Panc1 (cell line): ENCODE measurements around the gene OXCT2. TPM values are rescaled to one million over a fixed set of nuclear protein-coding genes. Genes with fewer than 3 reads are reported as not detected.

ENCODE experiments used
- ATAC-seq: fragments of 200-7000 bp; cut with Tn5 transposase; 2 replicates; pipeline ENCODE4 v1.9.1; 2020; ENCODE audit warnings: mild to moderate bottlenecking, moderate library complexity
- BruUV-seq: library from RNA; stranded (reverse); fragments of 400-500 nt; replicated peaks from 2 replicates; lab custom pipeline; 2021; lab: Mats Ljungman, UMichigan
- CTCF ChIA-PET: fragments of 300-600 bp; sonication (Branson Sonifier 250); formaldehyde crosslinking; loops from one replicate; lab custom pipeline; 2022; ENCODE audit warnings: antibody characterized with exemption; lab: Charles Lee
- POLR2A ChIA-PET: fragments of 300-600 bp; sonication (Branson Sonifier 250); formaldehyde crosslinking; loops from one replicate; lab custom pipeline; 2022; ENCODE audit warnings: antibody characterized with exemption; lab: Charles Lee
- DNase-seq: peaks from one replicate; pipeline ENCODE4 v3.0.0-alpha.2; 2010; ENCODE audit warnings: low read depth, low spot score
- H3K27ac ChIP-seq: 2 replicates; pipeline ENCODE4 v1.5.1; 2011; ENCODE audit warnings: mild to moderate bottlenecking, low read length, inconsistent platforms
- H3K27me3 ChIP-seq: fragments of 200-500 bp; sonication (Bioruptor generic); 2 replicates; pipeline ENCODE4 v1.6.0; 2014; ENCODE audit warnings: low read length, inconsistent platforms; ENCODE audit not compliant: control insufficient read depth, insufficient read depth
- H3K36me3 ChIP-seq: fragments of 200-500 bp; sonication (Bioruptor generic); 2 replicates; pipeline ENCODE4 v1.5.1; 2014; ENCODE audit warnings: inconsistent platforms, mild to moderate bottlenecking, low read length, moderate library complexity; ENCODE audit not compliant: control insufficient read depth, insufficient read depth
- H3K4me1 ChIP-seq: 2 replicates; pipeline ENCODE4 v1.5.1; 2011; ENCODE audit warnings: inconsistent platforms, mild to moderate bottlenecking, low read length, moderate library complexity; ENCODE audit not compliant: control insufficient read depth, insufficient read depth
- H3K4me3 ChIP-seq, 2 experiments: 2 replicates each; pipeline ENCODE4 v1.5.1; 2011 to 2012; ENCODE audit warnings: low read depth in 2 of 2, low read length in 2 of 2, mild to moderate bottlenecking in 2 of 2, inconsistent platforms in 1 of 2, moderate library complexity in 1 of 2
- H3K9me3 ChIP-seq: fragments of 200-500 bp; sonication (Bioruptor generic); 2 replicates; pipeline ENCODE4 v1.5.1; 2014; ENCODE audit warnings: low read depth, mild to moderate bottlenecking, inconsistent platforms, low read length, moderate library complexity; ENCODE audit not compliant: control insufficient read depth, insufficient read depth
- CTCF ChIP-seq: fragments of 450-650 bp; IDR thresholded peaks from 2 replicates; pipeline ENCODE4 v1.5.1; 2017; ENCODE audit warnings: mild to moderate bottlenecking
- POLR2AphosphoS5 ChIP-seq: IDR thresholded peaks from 2 replicates; pipeline ENCODE4 v1.6.1; 2012; ENCODE audit warnings: mild to moderate bottlenecking, low read depth, low read length, moderate library complexity
- REST ChIP-seq, 2 experiments: IDR thresholded peaks; 2 replicates each; pipeline ENCODE4 v1.6.1; 2011 to 2012; ENCODE audit warnings: low read depth in 2 of 2, control low read depth in 1 of 2, low read length in 1 of 2, mild to moderate bottlenecking in 1 of 2, moderate library complexity in 1 of 2; ENCODE audit not compliant: insufficient read depth in 1 of 2
- SIN3A ChIP-seq: IDR thresholded peaks from 2 replicates; pipeline ENCODE4 v1.6.1; 2012; ENCODE audit warnings: low read depth, mild to moderate bottlenecking, low read length, moderate library complexity, borderline replicate concordance; ENCODE audit not compliant: insufficient read depth
- TCF7L2 ChIP-seq: IDR thresholded peaks from 2 replicates; pipeline ENCODE4 v1.6.1; 2011; ENCODE audit warnings: mild to moderate bottlenecking, low read depth, low read length, inconsistent platforms
- in situ Hi-C: cut with HindIII; loops from 2 replicates; pipeline ENCODE4 v1.10.0; 2016; ENCODE audit warnings: low sequenced_read_pairs, low pct_unique_long_range_greater_than_20kb
- intact Hi-C: fragments of 100-400 bp; cut with micrococcal nuclease; formaldehyde crosslinking; loops from one replicate; pipeline ENCODE4 v1.10.0; 2022; ENCODE audit not compliant: unreplicated experiment
- total RNA-seq: library from RNA; stranded (reverse); gene quantifications from one replicate; pipeline ENCODE4 v1.2.1, GENCODE V29; 2021; ENCODE audit not compliant: unreplicated experiment

The OXCT2 gene
- total RNA-seq, 1 experiment from 2014 or later = 1.9 TPM

GRCh38 chr1:39757501-39757900 lies 13.6 kb downstream of the OXCT2 start:
- POLR2A ChIA-PET = interaction anchor here (0.7 kb wide), 1 partner anchor 35 kb away, joined by 3 read pairs; no protein-coding TSS in a partner anchor
- BruUV-seq = no TSS peak
- ATAC-seq (no peak), DNase-seq (no peak)
- CTCF ChIA-PET = no interaction called here
- Histone ChIP-seq H3K4me3 (no peak overlapping the region), H3K27me3 (no peaks in the 10 kb centered on the region), H3K36me3 (peaks cover 2% of the 10 kb centered on the region; the same call in 1 of the 2 replicates), H3K27ac (no peak overlapping the region), H3K9me3 (no peaks in the 10 kb centered on the region), H3K4me1 (no peaks in the 10 kb centered on the region)
- intact Hi-C loops = no loop called here
- no peak for TF ChIP-seq CTCF
- no peak for TF ChIP-seq POLR2AphosphoS5
- no peak for TF ChIP-seq TCF7L2
- TF ChIP-seq SIN3A = no peak
- no peak for TF ChIP-seq REST (IDR thresholded peaks at IDR 0.05; ENCODE audit: insufficient read depth in 1 of 2, low read depth in 2 of 2, low read length in 1 of 2)
- in situ Hi-C loops = no loop called here

- in situ Hi-C loops = no loop called here
Observed at GRCh38 chr1:39755965-39756659, 15.0 kb downstream of the OXCT2 start.

More at GRCh38 chr1:39755965-39756659, 15.0 kb downstream of the OXCT2 start:
- Histone ChIP-seq H3K36me3 (peaks cover 2% of the 10 kb centered on the region; the same call in 1 of the 2 replicates), H3K4me1 (no peaks in the 10 kb centered on the region), H3K4me3 (no peak overlapping the region), H3K27ac (no peak overlapping the region), H3K9me3 (no peaks in the 10 kb centered on the region), H3K27me3 (no peaks in the 10 kb centered on the region)
- TF ChIP-seq REST (IDR thresholded peaks at IDR 0.05; ENCODE audit: insufficient read depth in 1 of 2, low read depth in 2 of 2, low read length in 1 of 2) (no peak), SIN3A (no peak), POLR2AphosphoS5 (no peak), CTCF (no peak), TCF7L2 (no peak)
- ChIA-PET CTCF (interaction anchor here (1.0 kb wide), 1 partner anchor 55 kb away, joined by 3 read pairs; no protein-coding TSS in a partner anchor), POLR2A (no interaction called here)
- intact Hi-C loops = no loop called here
- ATAC-seq (no peak), DNase-seq (no peak)
- no TSS peak for BruUV-seq
